ENCODE results near the gene ENAH. TPM values are rescaled to one million over a fixed set of nuclear protein-coding genes. Genes with fewer than 3 reads are reported as not detected.

Gene ENAH
- polyA plus RNA-seq, 1 of the 3 experiments (the other 2 are of a cell fraction): 48.9 TPM

GRCh38 chr1:225448146-225448805 lies 204.6 kb downstream of the ENAH start:
- ChIA-PET POLR2A (no interaction called here), CTCF (interaction anchor here (1.1 to 3.3 kb wide), 2 partner anchors 26 to 539 kb away, joined by 3 to 15 read pairs; no protein-coding TSS in a partner anchor)
- H3K4me3 ChIP-seq (ENCODE audit: low read depth in 2 of 2, low read length in 1 of 2): no peak overlapping the region
- no peak overlapping the region for H3K9ac ChIP-seq
- H3K27ac ChIP-seq (ENCODE audit: low read depth in 2 of 2, low read length in 1 of 2): no peak overlapping the region
- no peaks in the 10 kb centered on the region for H3K27me3 ChIP-seq (ENCODE audit: insufficient read depth)
- peaks cover 4 to 5% of the 10 kb centered on the region in 2 experiments; a peak in 2 of 4 replicates for H3K4me1 ChIP-seq (ENCODE audit: control insufficient read depth in 1 of 2, insufficient read depth in 2 of 2, low read depth in 1 of 2, low read length in 1 of 2)
- no peak for TF ChIP-seq NRF1 (IDR thresholded peaks at IDR 0.05; ENCODE audit: low read depth, low read length)
- TF ChIP-seq FOSL2 (IDR thresholded peaks at IDR 0.05; ENCODE audit: borderline replicate concordance, low read depth): no peak
- H2AFZ ChIP-seq (ENCODE audit: low read depth): no peak overlapping the region
- H4K20me1 ChIP-seq (ENCODE audit: insufficient read depth): no peaks in the 10 kb centered on the region
- H3K79me2 ChIP-seq (ENCODE audit: insufficient read depth): no peaks in the 10 kb centered on the region
- no peaks in the 10 kb centered on the region for H3K9me3 ChIP-seq
- H3K4me2 ChIP-seq: no peak overlapping the region
- no peak for DNase-seq
- no peaks in the 10 kb centered on the region for H3F3A ChIP-seq (replicated peaks; ENCODE audit: insufficient read depth)
- 82% methylated on average over 6 of the region's 9 CpGs for WGBS (ENCODE audit: low lambda C conversion rate)
- no peaks in the 10 kb centered on the region for H3K9me2 ChIP-seq
- no peaks in the 10 kb centered on the region for H3K36me3 ChIP-seq (replicated peaks in 1 of 2; ENCODE audit: control insufficient read depth in 1 of 2, insufficient read depth in 2 of 2, low read length in 1 of 2)

GRCh38 chr1:225447650-225448089 lies 205.3 kb downstream of the ENAH start:
- Histone ChIP-seq H3K9ac (no peak overlapping the region), H3K4me2 (no peak overlapping the region), H3K27me3 (ENCODE audit: insufficient read depth) (no peaks in the 10 kb centered on the region), H3K9me3 (no peaks in the 10 kb centered on the region), H3K27ac (ENCODE audit: low read depth in 2 of 2, low read length in 1 of 2) (no peak overlapping the region), H2AFZ (ENCODE audit: low read depth) (no peak overlapping the region), H3K4me3 (ENCODE audit: low read depth in 2 of 2, low read length in 1 of 2) (no peak overlapping the region), H3K36me3 (replicated peaks in 1 of 2; ENCODE audit: control insufficient read depth in 1 of 2, insufficient read depth in 2 of 2, low read length in 1 of 2) (no peaks in the 10 kb centered on the region), H3F3A (replicated peaks; ENCODE audit: insufficient read depth) (no peaks in the 10 kb centered on the region), H3K4me1 (ENCODE audit: control insufficient read depth in 1 of 2, insufficient read depth in 2 of 2, low read depth in 1 of 2, low read length in 1 of 2) (peaks cover 4 to 5% of the 10 kb centered on the region in 2 experiments; a peak in 2 of 4 replicates), H4K20me1 (ENCODE audit: insufficient read depth) (no peaks in the 10 kb centered on the region), H3K9me2 (no peaks in the 10 kb centered on the region), H3K79me2 (ENCODE audit: insufficient read depth) (no peaks in the 10 kb centered on the region)
- TF ChIP-seq MEF2A (IDR thresholded peaks at IDR 0.05; ENCODE audit: borderline replicate concordance, low read depth): no peak
- no peak for TF ChIP-seq USF1 (IDR thresholded peaks at IDR 0.05; ENCODE audit: borderline replicate concordance, low read depth)
- no peak for TF ChIP-seq EP300 (IDR thresholded peaks at IDR 0.05; ENCODE audit: borderline replicate concordance in 1 of 2, low read depth in 1 of 2, low read length in 1 of 2)
- TF ChIP-seq TAF1 (IDR thresholded peaks at IDR 0.05; ENCODE audit: borderline replicate concordance, low read depth, low read length): no peak
- no peak for TF ChIP-seq SMC3 (IDR thresholded peaks at IDR 0.05; ENCODE audit: low read depth, low read length)
- no peak for TF ChIP-seq RAD21 (IDR thresholded peaks at IDR 0.05; ENCODE audit: low read length)
- no peak for TF ChIP-seq GATA2 (CRISPR knock-in tag; IDR thresholded peaks at IDR 0.05)
- no peak for TF ChIP-seq TCF12 (IDR thresholded peaks at IDR 0.05)
- TF ChIP-seq NRF1 (IDR thresholded peaks at IDR 0.05; ENCODE audit: low read depth, low read length): no peak
- TF ChIP-seq RFX5 (IDR thresholded peaks at IDR 0.05; ENCODE audit: low read length): no peak
- WGBS (ENCODE audit: low lambda C conversion rate): 70% methylated on average over 8 of the region's 8 CpGs
- ChIA-PET CTCF (interaction anchor here (1.1 to 3.3 kb wide), 2 partner anchors 27 to 540 kb away, joined by 3 to 15 read pairs; no protein-coding TSS in a partner anchor), POLR2A (no interaction called here)
- no peak for DNase-seq
